Sciatic nerve (tissue), 2 donors: Measurements from ENCODE around the gene ZDHHC11B. TPM values are rescaled to one million over a fixed set of nuclear protein-coding genes. Genes with fewer than 3 reads are reported as not detected.
"Not testable (repeated sequence)": the region's sequence is repeated elsewhere in the genome, so short reads cannot be mapped to it uniquely, and the experiment has no call there.

Source experiments
- ATAC-seq: fragments of 200-7000 bp; cut with Tn5 transposase; one replicate; pipeline ENCODE4 v1.9.1; 2020; ENCODE audit warnings: mild to moderate bottlenecking, moderate library complexity
- DNase-seq: peaks from one replicate; pipeline ENCODE4 v3.0.0-alpha.2; 2020; ENCODE audit warnings: low spot score
- intact Hi-C: fragments of 100-400 bp; cut with DNase I; formaldehyde crosslinking; loops from one replicate; pipeline ENCODE4 v1.14.2; 2022
- total RNA-seq: library from RNA; stranded (reverse); fragmentation: NEBNext Ultra II Directional; extraction: Animal tissue kit (Norgen Biotek cat#: 25700); gene quantifications from one replicate; pipeline ENCODE4 v1.2.1, GENCODE V29; 2021
- donor health status: DM: no; HTN: no; CAD: no.
- donor health status: DM: no; HTN: no; CAD: no.

The ZDHHC11B gene, protein sequence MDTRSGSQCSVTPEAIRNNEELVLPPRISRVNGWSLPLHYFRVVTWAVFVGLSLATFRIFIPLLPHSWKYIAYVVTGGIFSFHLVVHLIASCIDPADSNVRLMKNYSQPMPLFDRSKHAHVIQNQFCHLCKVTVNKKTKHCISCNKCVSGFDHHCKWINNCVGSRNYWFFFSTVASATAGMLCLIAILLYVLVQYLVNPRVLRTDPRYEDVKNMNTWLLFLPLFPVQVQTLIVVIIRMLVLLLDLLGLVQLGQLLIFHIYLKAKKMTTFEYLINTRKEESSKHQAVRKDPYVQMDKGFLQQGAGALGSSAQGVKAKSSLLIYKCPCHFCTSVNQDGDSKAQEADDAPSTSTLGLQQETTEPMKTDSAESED
- 1.9 TPM for total RNA-seq

DNA sequence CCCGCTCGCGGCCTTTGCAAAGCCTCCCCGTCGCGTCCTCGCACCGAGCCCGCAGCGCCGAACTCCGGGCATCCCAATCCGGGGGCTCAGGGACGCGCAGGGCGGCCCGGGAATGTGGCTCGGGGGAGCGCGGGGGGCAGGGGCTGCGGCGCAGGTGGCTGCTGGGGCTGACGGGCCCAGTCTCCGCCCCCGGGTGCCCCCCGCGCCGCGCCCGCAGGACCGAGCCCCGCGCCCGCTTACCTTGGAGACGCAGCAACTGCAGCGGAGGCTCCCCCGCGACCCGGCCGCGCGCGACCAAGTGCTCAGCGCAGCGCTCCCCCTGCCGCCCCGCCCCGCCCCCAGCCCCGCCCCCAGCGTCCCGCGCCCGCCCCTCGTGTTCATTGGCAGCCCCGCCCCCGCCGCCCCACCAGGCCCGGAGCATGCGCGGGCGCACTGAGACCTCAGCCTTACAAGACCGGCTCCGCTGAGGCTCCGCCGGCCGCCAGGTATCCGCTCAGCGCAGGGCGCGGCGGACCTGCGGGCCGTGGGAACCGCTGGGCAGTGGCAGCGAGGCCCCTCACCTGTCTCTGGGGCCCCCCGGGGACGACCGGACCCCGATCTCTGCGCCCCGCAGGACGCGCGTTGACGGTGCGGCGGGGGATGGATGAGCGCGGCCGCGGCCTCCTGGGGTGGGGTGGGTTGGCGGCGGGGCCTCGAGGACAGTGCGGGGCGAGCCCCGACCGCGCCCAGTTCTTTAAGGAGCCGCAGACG lies at the start of gene ZDHHC11B:
Gene ZDHHC11B, minus strand, starts transcription at position 302 of the 750 bp plus-strand sequence. CDS start 17,810 bp downstream, outside the sequence.
- peak; percentile 87 for DNase-seq
- ATAC-seq = peak; percentile 67
- intact Hi-C loops = not testable (repeated sequence)

DNA sequence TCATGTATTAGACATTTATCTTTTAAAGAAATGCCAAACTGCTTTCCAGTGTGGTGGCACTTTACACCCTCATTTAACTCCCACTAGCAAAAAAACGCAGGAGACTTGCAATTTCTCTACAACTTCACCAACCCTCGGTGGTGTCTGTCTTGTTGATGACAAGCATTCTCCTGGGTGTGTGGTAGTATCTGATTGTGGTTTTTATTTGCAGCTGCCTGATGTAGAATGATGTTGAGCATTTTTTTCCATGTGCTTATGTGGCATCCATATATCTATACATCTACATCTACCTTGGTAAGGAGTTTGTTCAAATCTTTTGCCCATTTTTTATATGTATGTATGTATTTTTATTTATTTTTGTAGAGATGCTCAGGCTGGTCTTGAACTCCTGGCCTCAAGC lies 49.5 kb upstream of the ZDHHC11B start:
- ATAC-seq, intact Hi-C loops, DNase-seq: not testable (repeated sequence)

DNA sequence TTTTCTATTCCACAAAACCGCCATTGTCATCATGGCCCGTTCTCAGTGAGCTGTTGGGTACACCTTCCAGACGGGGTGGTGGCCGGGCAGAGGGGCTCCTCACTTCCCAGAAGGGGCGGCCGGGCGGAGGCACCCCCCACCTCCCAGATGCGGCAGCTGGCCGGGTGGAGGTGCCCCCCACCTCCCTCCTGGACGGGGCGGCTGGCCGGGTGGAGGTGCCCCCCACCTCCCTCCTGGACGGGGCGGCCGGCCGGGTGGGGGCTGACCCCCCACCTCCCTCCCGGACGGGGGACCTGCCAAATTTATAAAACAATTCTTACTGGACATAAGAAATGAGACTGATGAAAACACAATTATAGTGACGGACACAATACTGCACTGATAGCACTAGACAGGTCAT lies 43.7 kb upstream of the ZDHHC11B start:
- intact Hi-C loops, DNase-seq, ATAC-seq: not testable (repeated sequence)

DNA sequence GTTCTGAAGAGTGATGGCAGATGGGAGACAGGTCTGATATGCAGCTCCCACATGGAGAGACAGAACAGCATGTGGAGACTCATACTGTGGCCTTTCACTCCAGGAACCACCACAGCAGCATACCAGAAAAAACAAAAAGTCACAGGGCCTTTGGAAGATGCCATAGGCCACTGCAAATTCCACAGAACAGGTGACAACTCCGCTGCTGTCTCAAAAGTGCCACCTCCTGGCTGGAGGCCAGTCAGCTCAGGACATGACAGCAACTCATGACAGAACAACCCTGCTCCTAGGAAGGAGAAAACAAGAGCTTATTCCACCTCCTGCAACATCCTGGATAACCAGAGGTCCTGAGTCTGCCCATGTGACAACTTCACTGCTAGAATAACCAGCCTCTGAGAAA lies 41.0 kb upstream of the ZDHHC11B start:
- DNase-seq, ATAC-seq, intact Hi-C loops: not testable (repeated sequence)

DNA sequence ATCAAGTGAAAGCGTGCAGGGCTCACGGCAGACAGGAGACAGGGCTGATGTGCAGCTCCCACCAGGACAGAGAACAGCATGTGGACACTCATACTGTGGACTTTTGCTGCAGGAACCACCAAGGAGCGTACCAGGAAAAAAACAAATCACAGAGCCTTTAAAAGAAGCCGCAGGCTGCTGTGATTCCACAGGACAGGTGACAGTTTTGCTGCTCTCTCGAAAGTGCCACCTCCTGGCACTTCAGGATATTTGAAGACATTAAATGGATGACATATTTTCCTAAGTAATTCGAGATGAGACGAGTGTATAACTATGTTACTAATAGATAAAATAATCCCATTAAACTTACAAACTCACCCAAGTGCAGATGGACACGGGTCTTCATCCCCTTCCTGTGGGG lies 37.0 kb upstream of the ZDHHC11B start:
- intact Hi-C loops = no loop called here
- ATAC-seq (no peak), DNase-seq (no peak)

DNA sequence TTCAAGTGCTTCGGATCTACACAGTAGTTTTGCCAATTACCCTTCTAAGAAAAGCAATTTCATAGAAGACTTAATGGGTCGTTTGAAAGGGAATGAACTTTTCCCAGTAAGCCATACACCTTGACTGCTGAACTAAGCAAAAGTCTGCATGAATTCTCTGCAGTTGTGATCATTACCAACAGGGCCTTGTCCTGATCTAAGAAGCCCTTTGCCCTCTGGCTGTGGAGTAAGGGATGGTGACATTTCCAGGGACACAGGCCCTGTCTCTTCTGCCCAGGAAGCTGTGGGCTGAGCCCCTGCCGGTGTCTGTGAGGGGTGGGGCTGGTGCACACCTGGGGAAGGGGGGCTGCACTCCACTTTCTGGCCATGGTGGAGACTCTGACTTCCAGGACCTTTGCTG lies 35.7 kb upstream of the ZDHHC11B start:
- intact Hi-C loops = no loop called here
- ATAC-seq (no peak), DNase-seq (no peak)

DNA sequence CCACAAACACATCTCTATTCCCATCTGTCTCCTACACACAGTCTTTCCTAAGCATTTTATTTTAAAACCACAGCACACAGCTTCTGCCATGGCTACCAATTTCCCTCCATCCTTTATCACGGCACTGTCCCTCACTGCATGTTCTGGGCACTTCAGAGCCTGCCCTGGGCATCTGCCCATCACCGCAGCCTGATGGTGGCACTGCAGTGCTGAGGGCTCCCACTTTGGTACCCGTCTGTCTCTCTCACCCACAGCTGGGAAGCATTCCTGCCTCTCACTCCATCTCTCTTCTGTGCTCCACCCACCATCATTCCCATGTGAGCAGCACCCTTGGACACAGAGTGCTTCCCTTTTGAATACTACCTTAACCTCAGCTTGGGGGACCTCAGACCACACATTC lies 34.5 kb upstream of the ZDHHC11B start:
- DNase-seq (no peak), ATAC-seq (no peak)
- intact Hi-C loops = no loop called here

DNA sequence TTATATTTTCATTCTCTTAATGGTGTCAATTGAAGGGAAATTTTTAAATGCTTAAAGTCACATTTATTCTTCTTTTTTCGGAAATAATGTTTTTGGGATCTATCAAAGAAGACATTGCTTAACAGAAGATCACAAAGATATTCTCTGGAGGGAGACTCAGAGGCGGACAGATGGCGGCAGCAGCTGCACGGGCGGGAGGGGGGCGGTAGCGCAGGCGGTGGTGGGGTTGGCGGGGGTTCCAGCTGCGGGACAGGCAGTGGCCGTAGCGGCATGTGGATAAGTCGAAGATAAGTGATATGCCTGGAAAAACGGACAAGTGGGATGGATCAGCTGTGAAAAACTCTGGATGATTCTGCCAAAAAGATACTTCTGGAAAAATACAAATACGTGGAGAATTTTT lies 31.6 kb upstream of the ZDHHC11B start:
- no peak for ATAC-seq
- intact Hi-C loops = no loop called here
- DNase-seq = no peak

DNA sequence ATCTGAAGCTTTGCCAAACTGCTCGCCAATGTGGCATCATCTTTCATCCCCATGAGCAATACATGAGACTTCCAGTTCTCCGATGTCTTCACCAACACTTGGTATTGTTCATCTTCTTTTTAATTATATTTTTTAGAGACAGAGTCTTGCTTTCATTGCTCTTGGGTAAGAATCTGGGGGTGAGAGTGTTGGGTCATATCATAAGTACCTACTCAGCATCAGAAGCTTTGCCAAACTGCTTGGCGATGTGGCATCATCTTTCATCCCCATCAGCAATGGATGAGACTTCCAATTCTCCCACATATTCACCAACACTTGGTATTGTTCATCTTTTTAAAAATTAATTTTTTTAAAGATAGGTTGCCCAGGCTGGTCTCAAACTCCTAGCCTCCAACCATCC lies 30.9 kb upstream of the ZDHHC11B start:
- intact Hi-C loops = no loop called here
- no peak for ATAC-seq
- DNase-seq = no peak

DNA sequence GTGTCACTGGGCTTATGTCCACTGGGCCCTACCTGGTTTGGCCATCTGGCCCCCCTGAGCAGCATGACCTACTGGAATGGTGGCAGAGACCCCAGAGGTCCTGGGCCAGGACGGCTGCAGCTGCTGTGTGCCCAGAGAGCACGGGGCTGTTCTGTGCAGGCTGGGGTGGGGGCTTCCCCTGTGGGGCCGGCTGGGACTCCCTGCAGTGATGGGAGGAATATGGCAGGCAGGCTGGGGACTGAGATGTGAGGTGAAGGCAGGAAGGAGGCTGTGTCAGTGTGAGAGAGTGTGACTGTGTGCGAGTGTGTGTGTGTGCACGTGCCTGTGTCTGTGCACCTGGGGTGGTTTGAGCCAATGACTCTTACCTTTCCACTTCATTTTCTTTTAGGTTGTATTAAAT lies 29.0 kb upstream of the ZDHHC11B start:
- ATAC-seq, intact Hi-C loops, DNase-seq: not testable (repeated sequence)

DNA sequence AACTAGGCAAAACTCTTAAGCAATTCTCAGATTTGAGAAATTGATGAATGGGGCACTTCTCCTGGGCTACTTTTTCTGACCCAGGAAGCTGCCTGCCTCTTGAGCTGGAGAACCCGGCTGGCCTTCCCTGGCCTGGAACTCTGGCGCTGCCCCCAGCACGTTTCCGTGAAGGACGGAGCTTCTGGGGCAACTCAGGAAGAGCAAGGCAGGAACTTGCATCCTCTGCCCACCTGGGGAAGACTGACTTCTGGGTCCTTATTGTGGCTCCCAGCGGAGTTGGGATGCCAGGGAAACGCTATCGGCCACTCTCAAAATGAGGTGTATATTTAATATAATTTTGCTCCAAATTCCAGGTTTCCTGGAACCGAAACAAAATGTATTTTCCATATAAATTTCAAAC lies 26.9 kb upstream of the ZDHHC11B start:
- ATAC-seq, DNase-seq, intact Hi-C loops: not testable (repeated sequence)

DNA sequence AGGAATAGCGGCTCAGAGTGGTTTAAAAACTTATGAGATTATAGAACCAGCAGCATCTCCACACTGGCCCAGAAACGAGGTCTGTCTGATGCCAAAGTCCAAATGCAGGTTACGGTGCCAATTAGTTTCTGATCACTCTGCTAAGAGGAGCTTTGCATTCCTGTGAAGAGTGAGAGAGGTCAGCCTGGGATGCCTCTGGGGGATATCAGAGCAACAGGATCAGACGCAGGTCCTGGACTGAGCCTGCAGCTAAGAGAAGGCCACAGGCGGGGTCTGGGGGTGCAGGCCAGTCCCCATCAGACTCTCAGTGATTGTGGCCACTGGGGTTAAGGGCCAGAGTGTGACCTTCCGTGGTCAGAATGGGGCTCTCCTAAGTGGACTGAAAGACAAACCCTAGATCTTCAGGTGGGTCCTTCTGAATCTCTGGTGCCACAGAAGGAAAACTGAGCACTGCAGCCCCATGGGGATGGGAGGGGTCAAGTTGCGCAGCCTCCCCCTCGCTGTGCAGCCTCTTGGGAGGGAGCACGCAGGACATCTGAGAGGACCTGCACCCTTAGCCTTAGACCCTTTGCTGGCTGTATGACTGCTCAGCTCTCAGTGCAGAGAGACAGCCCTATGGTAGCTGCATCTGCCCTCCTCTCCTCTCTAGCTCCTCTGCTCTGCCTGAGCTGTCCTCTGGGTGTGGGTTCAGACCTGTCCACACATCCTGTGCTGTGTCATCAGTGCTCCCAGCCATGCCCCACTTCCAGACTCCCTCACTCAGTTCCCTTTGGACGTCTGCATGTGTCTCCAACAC lies 23.4 kb upstream of the ZDHHC11B start:
- ATAC-seq, DNase-seq, intact Hi-C loops: not testable (repeated sequence)

DNA sequence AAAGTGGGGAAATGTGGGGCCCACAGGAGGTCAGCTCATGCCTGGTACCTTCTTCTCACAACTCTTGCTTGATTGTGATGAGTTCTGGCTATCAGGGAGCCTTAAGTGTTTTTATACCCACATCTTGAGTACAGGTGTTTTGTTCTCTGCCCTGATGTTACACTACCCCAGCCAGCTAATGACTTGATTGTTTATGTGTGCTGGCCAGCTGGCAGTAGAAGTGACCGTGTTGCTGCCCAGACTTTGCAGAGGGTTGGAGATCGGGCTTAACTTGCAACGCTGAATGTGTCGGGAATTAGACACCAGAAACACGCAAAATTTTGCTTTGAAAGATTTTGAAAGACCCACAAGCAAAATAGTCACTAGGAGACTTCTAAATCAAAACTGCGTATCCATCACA lies 16.9 kb upstream of the ZDHHC11B start:
- ATAC-seq (no peak), DNase-seq (no peak)
- intact Hi-C loops = no loop called here

DNA sequence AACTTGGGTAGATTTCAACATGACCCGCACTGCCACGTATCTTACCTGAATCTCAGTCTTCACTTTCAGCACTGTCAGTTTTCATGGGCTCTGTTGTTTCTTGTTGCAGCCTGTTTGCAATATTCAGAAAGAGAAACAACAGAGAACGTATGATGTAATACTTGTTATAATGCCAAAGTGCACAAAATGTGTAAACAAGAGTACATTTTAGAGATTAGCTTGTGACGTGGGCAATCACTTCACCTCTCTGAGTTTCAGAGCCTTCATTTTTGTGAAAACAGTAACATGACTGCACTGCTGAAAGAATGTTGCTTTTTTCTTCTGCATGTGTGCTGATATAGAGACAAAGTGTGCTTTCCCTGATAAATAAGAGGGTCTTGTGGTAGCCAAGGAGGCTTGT lies 16.5 kb upstream of the ZDHHC11B start:
- ATAC-seq, intact Hi-C loops, DNase-seq: not testable (repeated sequence)

DNA sequence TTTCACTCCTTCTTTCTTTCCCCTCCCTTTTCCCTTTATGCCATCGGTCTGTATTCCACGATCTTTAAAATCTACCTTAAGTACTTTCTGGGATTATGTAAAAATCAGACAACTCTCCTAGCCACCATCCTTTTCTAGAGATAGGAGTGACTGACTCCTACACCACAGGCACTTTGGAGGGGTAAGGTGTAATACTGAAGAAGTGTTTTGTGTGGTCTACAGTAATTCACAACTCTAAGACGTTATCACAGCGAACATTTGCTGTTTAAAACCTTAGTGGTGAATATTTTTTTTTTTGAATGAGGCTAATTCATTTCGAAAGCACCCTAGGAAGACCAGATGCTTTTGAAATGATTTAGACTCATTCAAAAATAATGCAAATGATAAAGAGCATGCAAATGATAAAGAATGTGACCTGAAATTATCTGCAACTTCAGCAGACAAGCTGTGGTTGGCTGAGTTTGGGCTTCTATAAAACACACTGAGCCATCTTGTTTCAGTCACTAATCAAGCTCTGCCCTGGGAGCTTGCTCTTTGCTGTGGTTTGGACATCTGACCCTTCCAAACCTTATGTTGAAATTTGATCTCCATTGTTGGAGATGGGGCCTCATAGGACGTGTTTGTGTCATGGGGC lies 14.1 kb upstream of the ZDHHC11B start:
- ATAC-seq, DNase-seq, intact Hi-C loops: not testable (repeated sequence)

DNA sequence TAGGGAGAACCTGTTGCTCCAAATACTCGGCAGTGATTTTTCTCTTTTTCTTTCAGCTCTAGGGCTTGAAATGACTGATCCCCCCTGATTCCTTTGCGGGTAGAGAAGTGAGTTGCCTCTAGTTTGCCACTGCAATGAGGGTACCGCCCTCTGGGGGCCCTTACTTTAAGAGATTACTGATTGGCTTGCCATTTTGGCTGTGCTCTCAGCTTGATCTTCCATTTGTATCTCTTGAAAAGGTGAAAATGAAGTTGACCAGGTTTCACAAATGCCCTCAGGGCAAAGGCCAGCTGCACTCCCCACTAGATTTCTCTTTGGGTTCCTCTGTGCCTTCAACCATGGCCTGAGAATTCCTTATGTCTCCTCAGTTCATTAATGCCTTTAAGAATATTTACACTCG lies 13.5 kb upstream of the ZDHHC11B start:
- intact Hi-C loops, DNase-seq, ATAC-seq: not testable (repeated sequence)

DNA sequence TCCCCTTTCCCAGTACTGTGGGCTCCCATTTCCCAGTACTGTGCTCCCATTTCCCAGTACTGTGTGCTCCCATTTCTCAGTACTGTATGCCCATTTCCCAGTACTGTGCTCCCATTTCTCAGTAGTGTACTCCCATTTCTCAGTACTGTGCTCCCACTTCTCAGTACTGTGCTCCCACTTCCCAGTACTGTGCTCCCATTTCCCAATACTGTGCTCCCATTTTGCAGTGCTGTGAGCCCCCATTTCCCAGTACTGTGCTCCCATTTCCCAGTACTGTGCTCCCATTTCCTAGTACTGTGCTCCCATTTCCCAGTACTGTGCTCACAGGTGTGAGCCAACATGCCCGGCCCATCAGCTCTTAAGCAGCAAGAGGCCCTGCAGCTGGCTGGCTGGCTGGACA lies 11.3 kb upstream of the ZDHHC11B start:
- intact Hi-C loops, DNase-seq, ATAC-seq: not testable (repeated sequence)

DNA sequence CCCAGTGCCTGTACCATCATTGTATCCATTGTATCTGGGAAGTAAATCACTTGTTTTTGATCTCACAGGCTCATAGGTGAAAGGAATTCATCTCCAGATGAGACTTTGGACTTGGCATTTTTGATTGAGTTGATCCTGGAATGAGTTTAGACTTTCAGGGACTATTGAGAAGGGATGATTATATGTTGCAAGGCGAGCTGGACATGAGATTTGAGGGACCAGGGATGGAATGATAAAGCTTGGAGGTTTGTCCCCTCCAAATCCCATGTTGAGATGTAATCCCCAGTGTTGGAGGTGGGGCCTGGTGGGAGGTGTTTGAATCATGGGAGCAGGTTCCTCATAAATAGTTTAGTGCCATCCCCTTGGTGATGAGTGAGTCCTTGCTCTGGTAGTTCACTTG lies 10.4 kb upstream of the ZDHHC11B start:
- DNase-seq, ATAC-seq, intact Hi-C loops: not testable (repeated sequence)

DNA sequence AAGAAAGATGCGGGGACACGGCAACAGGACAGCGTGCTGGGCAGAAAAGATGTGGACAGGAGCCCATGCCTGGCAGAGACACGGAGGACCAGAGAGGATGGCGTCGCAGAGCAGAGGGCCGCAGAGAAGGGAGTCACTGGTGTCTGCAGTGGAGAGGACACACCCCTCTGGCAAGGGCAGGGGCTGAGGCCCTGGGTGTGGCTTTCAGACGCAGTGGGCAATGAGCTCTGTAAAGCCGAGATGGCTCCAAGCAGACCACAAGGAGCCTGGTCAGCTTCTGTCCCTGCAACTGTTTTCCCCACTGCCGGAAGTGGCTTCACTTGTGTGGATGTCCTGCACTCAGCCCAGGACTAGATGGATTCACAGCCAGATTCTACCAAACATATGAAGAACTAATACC lies 4.2 kb upstream of the ZDHHC11B start:
- intact Hi-C loops, DNase-seq, ATAC-seq: not testable (repeated sequence)
